Mesothelial cell of epicardium (in vitro differentiated cells): ENCODE data around the gene UBAP2L. TPM values are rescaled to one million over a fixed set of nuclear protein-coding genes. Genes with fewer than 3 reads are reported as not detected.

Experiments
- DNase-seq, 2 experiments: peaks; one replicate each; pipeline ENCODE4 v3.0.0; 2021; ENCODE audit warnings: low spot score in 2 of 2; ENCODE audit not compliant: unreplicated experiment in 2 of 2
- H3K27ac Mint-ChIP-seq: 2 replicates; pipeline ENCODE4 v1.8.0; 2021; ENCODE audit warnings: mixed read lengths
- H3K27me3 Mint-ChIP-seq: 2 replicates; pipeline ENCODE4 v1.8.0; 2021; ENCODE audit warnings: low read depth, mixed read lengths
- H3K36me3 Mint-ChIP-seq: 2 replicates; pipeline ENCODE4 v1.8.0; 2021; ENCODE audit warnings: mixed read lengths
- H3K4me1 Mint-ChIP-seq: 2 replicates; pipeline ENCODE4 v1.8.0; 2021; ENCODE audit warnings: mixed read lengths
- H3K4me3 Mint-ChIP-seq: 2 replicates; pipeline ENCODE4 v1.8.0; 2021; ENCODE audit warnings: mild to moderate bottlenecking, moderate library complexity, mixed read lengths
- H3K9me3 Mint-ChIP-seq: 2 replicates; pipeline ENCODE4 v1.8.0; 2021; ENCODE audit warnings: mixed read lengths
- CTCF ChIP-seq: fragments of 200-600 bp; sonication (generic); IDR thresholded peaks from one replicate; pipeline ENCODE4 v1.5.0; 2021; ENCODE audit warnings: antibody characterized with exemption; ENCODE audit not compliant: unreplicated experiment
- total RNA-seq: library from RNA; stranded (reverse); gene quantifications from 3 replicates; pipeline ENCODE4 v1.2.1, GENCODE V29; 2021

UBAP2L gene
- total RNA-seq, 1 donor from 2014 or later = 265 TPM

- no peak for TF ChIP-seq CTCF
- H3K27me3 Mint-ChIP-seq = no peaks in the 10 kb centered on the region
- H3K4me1 Mint-ChIP-seq = no peaks in the 10 kb centered on the region
- no peak overlapping the region for H3K27ac Mint-ChIP-seq
- H3K9me3 Mint-ChIP-seq = no peaks in the 10 kb centered on the region
- H3K36me3 Mint-ChIP-seq = peaks cover 50% of the 10 kb centered on the region
- H3K4me3 Mint-ChIP-seq = no peak overlapping the region
- no peak for DNase-seq
Measured at GRCh38 chr1:154260127-154260526, 39.4 kb downstream of the UBAP2L start.

- H3K4me1 Mint-ChIP-seq = no peaks in the 10 kb centered on the region
- no peaks in the 10 kb centered on the region for H3K9me3 Mint-ChIP-seq
- TF ChIP-seq CTCF = no peak
- DNase-seq = no peak
- H3K27me3 Mint-ChIP-seq = no peaks in the 10 kb centered on the region
- no peak overlapping the region for H3K4me3 Mint-ChIP-seq
- peaks cover 28% of the 10 kb centered on the region for H3K36me3 Mint-ChIP-seq
- no peak overlapping the region for H3K27ac Mint-ChIP-seq
Measured at GRCh38 chr1:154263465-154264332, 42.9 kb downstream of the UBAP2L start.

GRCh38 chr1:154264454-154264853 is 43.7 kb downstream of the UBAP2L start:
- no peak for DNase-seq
- Mint-ChIP-seq H3K27me3 (no peaks in the 10 kb centered on the region), H3K9me3 (no peaks in the 10 kb centered on the region), H3K4me1 (no peaks in the 10 kb centered on the region), H3K4me3 (no peak overlapping the region), H3K27ac (no peak overlapping the region), H3K36me3 (peaks cover 31% of the 10 kb centered on the region)
- TF ChIP-seq CTCF = no peak

- TF ChIP-seq CTCF = no peak
Measured at GRCh38 chr1:154265586-154265985, 44.8 kb downstream of the UBAP2L start.

GRCh38 chr1:154270833-154271232 is 50.1 kb downstream of the UBAP2L start:
- Mint-ChIP-seq H3K4me1 (peaks cover 19% of the 10 kb centered on the region), H3K9me3 (no peaks in the 10 kb centered on the region), H3K4me3 (peak overlapping the region; percentile 34), H3K27ac (peak overlapping the region; percentile 95), H3K36me3 (peaks cover 22% of the 10 kb centered on the region), H3K27me3 (no peaks in the 10 kb centered on the region)
- no peak for DNase-seq
- no peak for TF ChIP-seq CTCF

More at GRCh38 chr1:154265586-154265985, 44.8 kb downstream of the UBAP2L start:
- H3K4me3 Mint-ChIP-seq = no peak overlapping the region
- no peaks in the 10 kb centered on the region for H3K27me3 Mint-ChIP-seq
- peaks cover 26% of the 10 kb centered on the region for H3K36me3 Mint-ChIP-seq
- no peak for DNase-seq
- no peaks in the 10 kb centered on the region for H3K9me3 Mint-ChIP-seq
- H3K4me1 Mint-ChIP-seq = no peaks in the 10 kb centered on the region
- H3K27ac Mint-ChIP-seq = no peak overlapping the region
